ENCODE measurements around the gene FSD1. TPM values are rescaled to one million over a fixed set of nuclear protein-coding genes. Genes with fewer than 3 reads are reported as not detected.

FSD1 gene
- total RNA-seq, 1 donor from 2014 or later, result 46.5 TPM

DNA sequence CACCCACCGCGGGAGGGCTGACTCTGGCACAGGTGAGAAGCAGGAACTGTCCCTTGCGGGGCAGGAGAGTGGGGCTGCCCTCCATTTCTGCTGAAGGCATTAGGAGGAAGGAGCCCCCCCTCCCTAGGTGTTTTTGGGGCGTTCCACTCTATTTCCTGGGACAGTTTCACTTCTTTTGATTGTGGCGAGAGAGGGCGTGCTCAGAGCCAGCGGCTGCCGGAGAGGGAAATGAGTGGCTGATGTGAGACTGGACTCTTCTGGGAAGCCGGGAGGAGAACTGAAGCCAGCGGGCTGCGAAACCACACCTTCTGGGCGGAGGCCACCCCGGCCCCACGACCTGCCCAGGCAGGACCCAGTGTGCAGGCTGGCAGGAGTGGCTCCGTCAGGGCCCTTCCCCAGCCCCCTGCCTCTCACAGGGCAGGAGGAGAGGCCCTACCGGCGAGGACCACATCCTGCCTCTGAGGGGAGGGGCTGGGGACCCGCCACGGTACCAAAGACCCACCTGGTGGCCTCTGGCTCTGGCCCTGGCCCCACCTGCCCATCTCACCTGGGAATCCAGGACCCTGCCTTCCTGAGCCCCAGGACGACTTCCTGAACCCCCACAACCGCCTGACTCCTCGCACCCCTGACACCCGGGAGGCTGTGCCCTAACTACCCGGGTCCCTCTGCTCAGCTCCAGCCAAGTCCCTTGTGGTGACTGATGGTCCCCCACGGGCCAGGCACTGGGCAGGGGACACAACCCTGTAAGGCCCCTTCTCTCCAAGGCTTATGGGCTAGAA is 64.9 kb downstream of the FSD1 start:
- peaks cover 42% of the 10 kb centered on the region for H3K4me1 Mint-ChIP-seq (ENCODE audit: low read depth)
- peak; percentile 83 for DNase-seq (ENCODE audit: low spot score)
- H3K9me3 Mint-ChIP-seq, result no peaks in the 10 kb centered on the region
- peak overlapping the region; percentile 69 for H3K4me3 Mint-ChIP-seq
- peak overlapping the region; percentile 92 for H3K27ac Mint-ChIP-seq
- intact Hi-C loops (cut with micrococcal nuclease), result loop anchor here (1.0 kb wide), 4 partner anchors 10 to 41 kb away; partner anchors contain the start of genes MPND and SH3GL1
- H3K36me3 Mint-ChIP-seq (ENCODE audit: low read depth), result no peaks in the 10 kb centered on the region
- H3K27me3 Mint-ChIP-seq (ENCODE audit: insufficient read depth), result no peaks in the 10 kb centered on the region

GRCh38 chr19:4369888-4370260 is 65.5 kb downstream of the FSD1 start:
- Mint-ChIP-seq H3K27ac (peak overlapping the region; percentile 92), H3K4me3 (peak overlapping the region; percentile 69), H3K36me3 (ENCODE audit: low read depth) (no peaks in the 10 kb centered on the region), H3K9me3 (no peaks in the 10 kb centered on the region), H3K27me3 (ENCODE audit: insufficient read depth) (no peaks in the 10 kb centered on the region), H3K4me1 (ENCODE audit: low read depth) (peaks cover 42% of the 10 kb centered on the region)
- intact Hi-C loops (cut with micrococcal nuclease), result loop anchor here (1.0 kb wide), 4 partner anchors 9 to 42 kb away; partner anchors contain the start of genes MPND and SH3GL1
- DNase-seq (ENCODE audit: low spot score), result peak; percentile 67

GRCh38 chr19:4370418-4371041 is 66.1 kb downstream of the FSD1 start:
- DNase-seq (ENCODE audit: low spot score), result no peak
- Mint-ChIP-seq H3K36me3 (ENCODE audit: low read depth) (no peaks in the 10 kb centered on the region), H3K4me3 (peak overlapping the region; percentile 69), H3K27me3 (ENCODE audit: insufficient read depth) (no peaks in the 10 kb centered on the region), H3K9me3 (no peaks in the 10 kb centered on the region), H3K4me1 (ENCODE audit: low read depth) (peaks cover 45% of the 10 kb centered on the region), H3K27ac (peak overlapping the region; percentile 92)
- intact Hi-C loops (cut with micrococcal nuclease), result no loop called here

DNA sequence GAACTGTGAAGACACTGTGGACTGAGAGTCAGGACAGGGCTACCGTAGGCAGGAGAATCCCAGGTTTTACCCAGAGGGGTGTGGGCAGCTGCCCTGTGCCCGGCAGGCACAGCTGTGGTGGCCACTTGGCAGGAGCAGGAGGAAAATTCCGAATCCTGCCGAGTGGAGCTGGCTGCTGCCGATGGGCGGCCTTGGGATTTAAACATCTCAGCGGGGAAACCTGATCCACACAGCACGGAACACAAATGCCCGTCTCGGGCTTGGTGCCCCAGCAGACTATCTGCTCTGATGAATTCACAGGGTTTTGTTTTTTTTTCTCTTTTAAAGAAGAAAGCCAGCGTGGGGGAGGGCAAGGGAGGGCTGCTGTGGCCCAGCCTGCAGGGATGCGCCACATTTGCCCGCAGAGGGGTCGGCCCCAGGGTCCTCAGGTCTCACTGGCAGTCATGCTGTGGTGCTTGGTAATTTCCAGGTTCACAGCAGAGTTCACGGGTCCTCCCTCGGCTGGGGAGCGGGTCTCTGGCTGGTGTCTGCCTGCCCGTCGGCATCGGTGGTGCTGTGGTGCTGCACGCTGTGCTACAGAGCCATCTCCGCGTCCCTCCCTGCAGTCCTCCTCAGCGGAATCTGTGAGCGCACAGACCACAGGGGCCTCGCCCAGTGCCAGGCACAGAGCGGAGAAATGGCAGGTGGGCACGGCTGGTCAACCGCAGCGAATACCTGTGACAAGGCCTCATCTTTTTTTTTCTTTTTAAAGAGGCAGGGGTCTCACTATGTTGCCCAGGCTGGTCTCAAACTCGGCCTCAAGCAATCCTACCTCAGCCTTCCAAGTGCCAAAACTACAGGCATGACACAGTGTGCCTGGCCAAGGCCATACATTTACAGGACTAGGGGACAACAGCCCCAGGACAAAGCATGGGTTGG is 67.1 kb downstream of the FSD1 start:
- Mint-ChIP-seq H3K27ac (peak overlapping the region; percentile 72), H3K4me3 (peak overlapping the region; percentile 45), H3K4me1 (ENCODE audit: low read depth) (peaks cover 55% of the 10 kb centered on the region), H3K27me3 (ENCODE audit: insufficient read depth) (no peaks in the 10 kb centered on the region), H3K36me3 (ENCODE audit: low read depth) (no peaks in the 10 kb centered on the region), H3K9me3 (no peaks in the 10 kb centered on the region)
- intact Hi-C loops (cut with micrococcal nuclease), result no loop called here
- DNase-seq (ENCODE audit: low spot score), result no peak

- Mint-ChIP-seq H3K36me3 (ENCODE audit: low read depth) (no peaks in the 10 kb centered on the region), H3K27me3 (ENCODE audit: insufficient read depth) (no peaks in the 10 kb centered on the region), H3K9me3 (no peaks in the 10 kb centered on the region), H3K4me1 (ENCODE audit: low read depth) (peaks cover 64% of the 10 kb centered on the region), H3K27ac (peak overlapping the region; percentile 21), H3K4me3 (peak overlapping the region; percentile 19)
- intact Hi-C loops (cut with micrococcal nuclease), result no loop called here
- DNase-seq (ENCODE audit: low spot score), result no peak
Measured at GRCh38 chr19:4372165-4373012, 68.0 kb downstream of the FSD1 start.

DNA sequence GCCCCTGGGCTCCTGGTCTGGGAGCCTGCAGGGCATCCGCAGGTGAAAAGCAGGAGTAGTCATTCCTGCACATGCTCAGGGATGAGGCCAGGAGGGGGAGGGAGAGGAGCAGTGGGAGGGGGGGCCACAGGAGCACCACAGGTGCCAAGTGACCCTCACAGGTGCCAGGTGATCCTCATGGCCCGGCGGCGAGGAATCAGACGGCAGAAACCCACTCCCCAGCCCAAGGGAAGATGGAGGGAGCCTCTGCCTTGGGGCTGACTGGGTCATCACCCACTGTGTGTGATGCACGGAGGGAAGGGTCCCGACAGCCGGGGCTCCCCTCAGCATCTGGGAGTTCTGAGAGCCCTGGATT is 68.6 kb downstream of the FSD1 start:
- intact Hi-C loops (cut with micrococcal nuclease), result no loop called here
- Mint-ChIP-seq H3K36me3 (ENCODE audit: low read depth) (no peaks in the 10 kb centered on the region), H3K27ac (no peak overlapping the region), H3K9me3 (no peaks in the 10 kb centered on the region), H3K4me3 (no peak overlapping the region), H3K27me3 (ENCODE audit: insufficient read depth) (no peaks in the 10 kb centered on the region), H3K4me1 (ENCODE audit: low read depth) (peaks cover 59% of the 10 kb centered on the region)
- no peak for DNase-seq (ENCODE audit: low spot score)

Other genes starting within 250 kb of the FSD1 start
- 37.1 and 41.3 TPM in 2 replicates for gene ZBTB7A, start 237.7 kb upstream of the FSD1 start, total RNA-seq
- 131 and 135 TPM in 2 replicates for gene MAP2K2, start 180.5 kb upstream of the FSD1 start, total RNA-seq
- 0.13 TPM in 1 of 2 replicates, not detected in the other for gene CREB3L3, start 151.0 kb upstream of the FSD1 start, total RNA-seq
- gene SIRT6, start 122.0 kb upstream of the FSD1 start, total RNA-seq, result 42.6 and 46.4 TPM in 2 replicates
- 0.49 and 0.54 TPM in 2 replicates for gene ANKRD24, start 121.9 kb upstream of the FSD1 start, total RNA-seq
- 43.3 and 49.7 TPM in 2 replicates for gene EBI3, start 75.1 kb upstream of the FSD1 start, total RNA-seq
- gene YJU2, start 57.5 kb upstream of the FSD1 start, total RNA-seq, result 36.8 and 40.6 TPM in 2 replicates
- gene SHD, start 25.3 kb upstream of the FSD1 start, total RNA-seq, result not detected in 2 replicates
- gene TMIGD2, start 2.2 kb upstream of the FSD1 start, total RNA-seq, result 11.0 and 13.2 TPM in 2 replicates
- 12.9 and 15.0 TPM in 2 replicates for gene STAP2, start 34.2 kb downstream of the FSD1 start, total RNA-seq
- 15.7 and 19.3 TPM in 2 replicates for gene MPND, start 39.0 kb downstream of the FSD1 start, total RNA-seq
- gene SH3GL1, start 95.9 kb downstream of the FSD1 start, total RNA-seq, result 50.3 and 54.2 TPM in 2 replicates
- 106 and 107 TPM in 2 replicates for gene CHAF1A, start 98.0 kb downstream of the FSD1 start, total RNA-seq
- gene UBXN6, start 153.2 kb downstream of the FSD1 start, total RNA-seq, result 49.5 and 51.0 TPM in 2 replicates
- 66.4 and 70.0 TPM in 2 replicates for gene HDGFL2, start 167.7 kb downstream of the FSD1 start, total RNA-seq
- gene PLIN4, start 213.9 kb downstream of the FSD1 start, total RNA-seq, result not detected in 2 replicates
- not detected in 2 replicates for gene PLIN5, start 230.6 kb downstream of the FSD1 start, total RNA-seq
- gene LRG1, start 235.4 kb downstream of the FSD1 start, total RNA-seq, result 0.27 and 0.39 TPM in 2 replicates